GM23338 (cell line): ENCODE data around the gene OR10H1. TPM values are rescaled to one million over a fixed set of nuclear protein-coding genes. Genes with fewer than 3 reads are reported as not detected.

ENCODE experiments used
- ATAC-seq: fragments of 200-7000 bp; cut with Tn5 transposase; 3 replicates; pipeline ENCODE4 v1.9.1; 2020
- DNase-seq: peaks from one replicate; pipeline ENCODE4 v3.0.0-alpha.2; 2015; ENCODE audit warnings: low spot score
- H2AFZ ChIP-seq: fragments of 200-600 bp; sonication (generic); 2 replicates; pipeline ENCODE4 v1.8.0; 2016; ENCODE audit warnings: antibody characterized with exemption, mild to moderate bottlenecking, moderate library complexity
- H3F3A ChIP-seq: fragments of 200-600 bp; sonication (generic); replicated peaks from 2 replicates; pipeline ENCODE4 v1.8.0; 2017; ENCODE audit warnings: antibody characterized with exemption, mixed run types, low read depth
- H3K27ac ChIP-seq: fragments of 200-600 bp; sonication (generic); 2 replicates; pipeline ENCODE4 v1.6.1; 2016; ENCODE audit warnings: low read depth
- H3K27me3 ChIP-seq: fragments of 200-600 bp; sonication (generic); 2 replicates; pipeline ENCODE4 v1.8.0; 2016; ENCODE audit warnings: mild to moderate bottlenecking, mixed run types, moderate library complexity; ENCODE audit not compliant: insufficient read depth
- H3K36me3 ChIP-seq: fragments of 200-600 bp; sonication (generic); 2 replicates; pipeline ENCODE4 v1.8.0; 2016; ENCODE audit warnings: mild to moderate bottlenecking; ENCODE audit not compliant: insufficient read depth
- H3K4me1 ChIP-seq: fragments of 200-600 bp; sonication (generic); 2 replicates; pipeline ENCODE4 v1.8.0; 2016; ENCODE audit warnings: mild to moderate bottlenecking, moderate library complexity; ENCODE audit not compliant: insufficient read depth
- H3K4me2 ChIP-seq: fragments of 200-600 bp; sonication (generic); 2 replicates; pipeline ENCODE4 v1.7.1; 2017; ENCODE audit warnings: mixed run types
- H3K4me3 ChIP-seq: fragments of 200-600 bp; sonication (generic); 2 replicates; pipeline ENCODE4 v1.6.1; 2016; ENCODE audit warnings: mixed run types
- H3K79me2 ChIP-seq: fragments of 200-600 bp; sonication (generic); replicated peaks from 2 replicates; pipeline ENCODE4 v1.8.0; 2017; ENCODE audit warnings: mild to moderate bottlenecking; ENCODE audit not compliant: insufficient read depth
- H3K9me2 ChIP-seq: fragments of 200-600 bp; sonication (generic); 2 replicates; pipeline ENCODE4 v1.8.0; 2017; ENCODE audit not compliant: insufficient read depth
- H4K20me1 ChIP-seq: fragments of 200-600 bp; sonication (generic); replicated peaks from 2 replicates; pipeline ENCODE4 v1.8.0; 2017; ENCODE audit warnings: mild to moderate bottlenecking; ENCODE audit not compliant: insufficient read depth
- H3K27ac Mint-ChIP-seq: 2 replicates; pipeline ENCODE4 v1.8.0; 2020; ENCODE audit warnings: inconsistent platforms, mild to moderate bottlenecking, moderate library complexity, mixed read lengths
- H3K27me3 Mint-ChIP-seq: 3 replicates; pipeline ENCODE4 v1.8.0; 2022; ENCODE audit warnings: low read depth, mild to moderate bottlenecking, moderate library complexity, mixed read lengths, inconsistent platforms; ENCODE audit not compliant: insufficient read depth, poor library complexity
- H3K36me3 Mint-ChIP-seq: 3 replicates; pipeline ENCODE4 v1.8.0; 2021; ENCODE audit warnings: low read depth, mild to moderate bottlenecking, inconsistent platforms, moderate library complexity, mixed read lengths
- H3K4me1 Mint-ChIP-seq: 3 replicates; pipeline ENCODE4 v1.8.0; 2020; ENCODE audit warnings: mild to moderate bottlenecking, inconsistent platforms, mixed read lengths
- H3K4me3 Mint-ChIP-seq: 3 replicates; pipeline ENCODE4 v1.8.0; 2021; ENCODE audit warnings: moderate library complexity, mild to moderate bottlenecking, inconsistent platforms, mixed read lengths
- H3K9me3 Mint-ChIP-seq: 3 replicates; pipeline ENCODE4 v1.8.0; 2020; ENCODE audit warnings: moderate library complexity, mild to moderate bottlenecking, inconsistent platforms, mixed read lengths
- CREB1 ChIP-seq: fragments of 250-450 bp; sonication (Bioruptor Pico); IDR thresholded peaks from 2 replicates; pipeline ENCODE4 v1.5.0; 2020; ENCODE audit warnings: low read depth, mild to moderate bottlenecking, moderate library complexity
- EZH2 ChIP-seq: fragments of 200-600 bp; sonication (generic); IDR thresholded peaks from one replicate; pipeline ENCODE4 v1.8.0; 2017; ENCODE audit warnings: antibody characterized with exemption, mild to moderate bottlenecking, low read depth; ENCODE audit not compliant: unreplicated experiment
- EZH2phosphoT487 ChIP-seq: fragments of 200-600 bp; sonication (generic); IDR thresholded peaks from one replicate; pipeline ENCODE4 v1.8.1; 2018; ENCODE audit warnings: antibody characterized with exemption; ENCODE audit not compliant: unreplicated experiment
- JUNB ChIP-seq: IDR thresholded peaks from one replicate; pipeline ENCODE4 v1.6.1; 2016; ENCODE audit warnings: antibody characterized with exemption; ENCODE audit not compliant: unreplicated experiment
- NANOG ChIP-seq: IDR thresholded peaks from 2 replicates; pipeline ENCODE4 v1.6.1; 2016; ENCODE audit warnings: antibody characterized with exemption, borderline replicate concordance
- POLR2AphosphoS5 ChIP-seq: IDR thresholded peaks from 2 replicates; pipeline ENCODE4 v1.6.1; 2016; ENCODE audit warnings: antibody characterized with exemption, low read depth
- ZNF114 ChIP-seq: fragments of 250-450 bp; sonication (Bioruptor Pico); IDR thresholded peaks from 2 replicates; pipeline ENCODE4 v1.5.0; 2020; ENCODE audit warnings: mild to moderate bottlenecking, moderate library complexity
- ZNF331 ChIP-seq: fragments of 250-450 bp; sonication (Bioruptor Pico); IDR thresholded peaks from 2 replicates; pipeline ENCODE4 v1.5.0; 2020; ENCODE audit warnings: low read depth, mild to moderate bottlenecking, moderate library complexity
- polyA plus RNA-seq: library from polyadenylated mRNA; unstranded; fragments of >200 nt; fragmentation: Nextera tagmentation; extraction: Ambion mirVana; gene quantifications from 2 replicates; pipeline ENCODE4 v1.2.1, GENCODE V29; 2016
- total RNA-seq: library from RNA; depleted of rRNA; stranded (reverse); fragments of >200 nt; shearing (Covaris generic); gene quantifications from 2 replicates; pipeline ENCODE4 v1.2.3, GENCODE V29; 2014
- TF ChIP-seq, protein P1 (sequence below): IDR thresholded peaks from one replicate; pipeline ENCODE4 v1.6.1; 2018; ENCODE audit warnings: antibody characterized with exemption; ENCODE audit not compliant: unreplicated experiment
- TF ChIP-seq, protein P2 (sequence below): IDR thresholded peaks from 2 replicates; pipeline ENCODE4 v1.6.1; 2016; ENCODE audit warnings: antibody characterized with exemption
- TF ChIP-seq, protein P3 (sequence below), 2 experiments: fragments of 200-600 bp in 1 of 2; sonication (generic) in 1 of 2; conservative IDR thresholded peaks; 2 replicates each; pipeline versions ENCODE4 v1.5.1 to v1.6.1; 2016 to 2017; ENCODE audit warnings: antibody characterized with exemption in 2 of 2, low read depth in 2 of 2, mild to moderate bottlenecking in 2 of 2, moderate library complexity in 1 of 2

Gene OR10H1
- total and polyA plus RNA-seq, 2 experiments from 2014 or later: not detected

DNA sequence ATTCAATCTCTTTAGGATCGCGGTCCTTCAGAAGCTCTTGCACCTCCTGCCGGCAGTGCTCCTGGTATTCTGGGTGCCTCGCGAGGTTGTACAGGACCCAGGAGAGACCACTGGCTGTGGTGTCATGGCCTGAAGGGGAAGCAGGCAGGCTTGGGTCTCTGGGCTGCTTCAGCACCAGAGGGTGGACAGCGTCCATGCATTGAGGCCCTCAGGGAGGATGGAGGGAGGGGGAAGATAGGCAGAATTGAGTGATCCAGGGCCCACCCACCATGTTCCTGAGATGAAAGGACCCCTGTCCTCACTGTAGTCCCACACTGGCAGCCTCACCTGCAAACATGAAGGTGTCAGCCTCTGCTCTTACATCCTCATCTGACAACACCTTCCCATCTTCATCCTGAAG lies 45.9 kb downstream of the OR10H1 start:
- H3K4me1 ChIP-seq: no peaks in the 10 kb centered on the region
- Mint-ChIP-seq H3K9me3 (peaks cover 96% of the 10 kb centered on the region), H3K36me3 (peaks cover 47% of the 10 kb centered on the region), H3K4me3 (no peak overlapping the region), H3K4me1 (no peaks in the 10 kb centered on the region), H3K27me3 (peaks cover 5% of the 10 kb centered on the region), H3K27ac (no peak overlapping the region)
- peak; percentile 1 for DNase-seq
- no peak overlapping the region for H3K27ac ChIP-seq
- ATAC-seq: no peak
- H3K4me3 ChIP-seq: no peak overlapping the region
- no peak overlapping the region for H2AFZ ChIP-seq
- H3K36me3 ChIP-seq: no peaks in the 10 kb centered on the region
- H3K9me2 ChIP-seq: no peaks in the 10 kb centered on the region
- no peak overlapping the region for H3K4me2 ChIP-seq
- H3F3A ChIP-seq: no peaks in the 10 kb centered on the region
- no peaks in the 10 kb centered on the region for H3K79me2 ChIP-seq
- H3K27me3 ChIP-seq: no peaks in the 10 kb centered on the region
- no peak for TF ChIP-seq POLR2AphosphoS5
- TF ChIP-seq JUNB: no peak
- no peak for TF ChIP-seq EZH2phosphoT487
- TF ChIP-seq, protein P1, sequence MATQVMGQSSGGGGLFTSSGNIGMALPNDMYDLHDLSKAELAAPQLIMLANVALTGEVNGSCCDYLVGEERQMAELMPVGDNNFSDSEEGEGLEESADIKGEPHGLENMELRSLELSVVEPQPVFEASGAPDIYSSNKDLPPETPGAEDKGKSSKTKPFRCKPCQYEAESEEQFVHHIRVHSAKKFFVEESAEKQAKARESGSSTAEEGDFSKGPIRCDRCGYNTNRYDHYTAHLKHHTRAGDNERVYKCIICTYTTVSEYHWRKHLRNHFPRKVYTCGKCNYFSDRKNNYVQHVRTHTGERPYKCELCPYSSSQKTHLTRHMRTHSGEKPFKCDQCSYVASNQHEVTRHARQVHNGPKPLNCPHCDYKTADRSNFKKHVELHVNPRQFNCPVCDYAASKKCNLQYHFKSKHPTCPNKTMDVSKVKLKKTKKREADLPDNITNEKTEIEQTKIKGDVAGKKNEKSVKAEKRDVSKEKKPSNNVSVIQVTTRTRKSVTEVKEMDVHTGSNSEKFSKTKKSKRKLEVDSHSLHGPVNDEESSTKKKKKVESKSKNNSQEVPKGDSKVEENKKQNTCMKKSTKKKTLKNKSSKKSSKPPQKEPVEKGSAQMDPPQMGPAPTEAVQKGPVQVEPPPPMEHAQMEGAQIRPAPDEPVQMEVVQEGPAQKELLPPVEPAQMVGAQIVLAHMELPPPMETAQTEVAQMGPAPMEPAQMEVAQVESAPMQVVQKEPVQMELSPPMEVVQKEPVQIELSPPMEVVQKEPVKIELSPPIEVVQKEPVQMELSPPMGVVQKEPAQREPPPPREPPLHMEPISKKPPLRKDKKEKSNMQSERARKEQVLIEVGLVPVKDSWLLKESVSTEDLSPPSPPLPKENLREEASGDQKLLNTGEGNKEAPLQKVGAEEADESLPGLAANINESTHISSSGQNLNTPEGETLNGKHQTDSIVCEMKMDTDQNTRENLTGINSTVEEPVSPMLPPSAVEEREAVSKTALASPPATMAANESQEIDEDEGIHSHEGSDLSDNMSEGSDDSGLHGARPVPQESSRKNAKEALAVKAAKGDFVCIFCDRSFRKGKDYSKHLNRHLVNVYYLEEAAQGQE: peak; percentile 34
- H4K20me1 ChIP-seq: no peaks in the 10 kb centered on the region

DNA sequence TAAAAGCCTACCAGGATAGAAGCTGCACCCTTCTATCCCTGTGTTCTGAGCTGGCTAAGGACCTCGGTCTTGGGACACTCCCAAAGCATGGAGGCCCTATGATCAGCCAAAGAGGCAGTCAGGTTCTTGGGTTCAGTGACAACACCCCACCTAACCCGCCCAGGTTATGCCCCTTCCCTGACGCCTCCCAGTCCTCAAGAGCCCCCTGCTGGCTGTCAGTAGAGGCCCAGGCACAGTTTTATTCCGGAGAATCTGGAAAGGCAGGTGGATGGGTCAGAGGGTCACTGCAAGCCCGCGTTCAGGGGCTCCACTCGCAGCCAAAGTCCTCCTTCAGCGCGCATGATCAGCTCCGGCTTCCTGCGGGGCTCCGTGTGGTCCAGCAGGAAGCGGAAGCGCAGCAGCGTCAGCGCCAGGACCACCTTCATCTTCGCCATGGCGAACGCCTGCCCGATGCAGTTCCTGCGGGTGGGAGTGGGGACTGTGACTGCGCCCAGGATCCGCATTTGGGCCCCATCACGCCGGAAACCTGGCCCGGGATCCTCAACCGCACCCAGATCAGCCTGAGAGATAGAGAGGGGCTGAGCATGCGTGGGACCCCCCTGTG lies 55.4 kb downstream of the OR10H1 start:
- H3K27me3 Mint-ChIP-seq: peaks cover 2% of the 10 kb centered on the region
- DNase-seq: no peak
- TF ChIP-seq CREB1 (CRISPR knock-in tag) (no peak), NANOG (no peak), JUNB (no peak), EZH2 (no peak), ZNF114 (CRISPR knock-in tag) (no peak), EZH2phosphoT487 (no peak), ZNF331 (CRISPR knock-in tag) (no peak)
- TF ChIP-seq, protein P2, sequence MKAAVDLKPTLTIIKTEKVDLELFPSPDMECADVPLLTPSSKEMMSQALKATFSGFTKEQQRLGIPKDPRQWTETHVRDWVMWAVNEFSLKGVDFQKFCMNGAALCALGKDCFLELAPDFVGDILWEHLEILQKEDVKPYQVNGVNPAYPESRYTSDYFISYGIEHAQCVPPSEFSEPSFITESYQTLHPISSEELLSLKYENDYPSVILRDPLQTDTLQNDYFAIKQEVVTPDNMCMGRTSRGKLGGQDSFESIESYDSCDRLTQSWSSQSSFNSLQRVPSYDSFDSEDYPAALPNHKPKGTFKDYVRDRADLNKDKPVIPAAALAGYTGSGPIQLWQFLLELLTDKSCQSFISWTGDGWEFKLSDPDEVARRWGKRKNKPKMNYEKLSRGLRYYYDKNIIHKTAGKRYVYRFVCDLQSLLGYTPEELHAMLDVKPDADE: no peak
- TF ChIP-seq, protein P3, sequence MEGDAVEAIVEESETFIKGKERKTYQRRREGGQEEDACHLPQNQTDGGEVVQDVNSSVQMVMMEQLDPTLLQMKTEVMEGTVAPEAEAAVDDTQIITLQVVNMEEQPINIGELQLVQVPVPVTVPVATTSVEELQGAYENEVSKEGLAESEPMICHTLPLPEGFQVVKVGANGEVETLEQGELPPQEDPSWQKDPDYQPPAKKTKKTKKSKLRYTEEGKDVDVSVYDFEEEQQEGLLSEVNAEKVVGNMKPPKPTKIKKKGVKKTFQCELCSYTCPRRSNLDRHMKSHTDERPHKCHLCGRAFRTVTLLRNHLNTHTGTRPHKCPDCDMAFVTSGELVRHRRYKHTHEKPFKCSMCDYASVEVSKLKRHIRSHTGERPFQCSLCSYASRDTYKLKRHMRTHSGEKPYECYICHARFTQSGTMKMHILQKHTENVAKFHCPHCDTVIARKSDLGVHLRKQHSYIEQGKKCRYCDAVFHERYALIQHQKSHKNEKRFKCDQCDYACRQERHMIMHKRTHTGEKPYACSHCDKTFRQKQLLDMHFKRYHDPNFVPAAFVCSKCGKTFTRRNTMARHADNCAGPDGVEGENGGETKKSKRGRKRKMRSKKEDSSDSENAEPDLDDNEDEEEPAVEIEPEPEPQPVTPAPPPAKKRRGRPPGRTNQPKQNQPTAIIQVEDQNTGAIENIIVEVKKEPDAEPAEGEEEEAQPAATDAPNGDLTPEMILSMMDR (conservative IDR thresholded peaks at IDR 0.05; ENCODE audit: low read depth in 2 of 2): no peak

More for the DNA sequence above, 55.4 kb downstream of the OR10H1 start:
- Histone ChIP-seq H3K27ac (no peak overlapping the region), H4K20me1 (no peaks in the 10 kb centered on the region), H3K27me3 (no peaks in the 10 kb centered on the region), H3K9me2 (no peaks in the 10 kb centered on the region), H3K79me2 (no peaks in the 10 kb centered on the region), H3K36me3 (peaks cover 4% of the 10 kb centered on the region; the same call in 1 of the 2 replicates), H3K4me1 (no peaks in the 10 kb centered on the region), H3K4me3 (no peak overlapping the region), H3F3A (no peaks in the 10 kb centered on the region), H3K4me2 (no peak overlapping the region), H2AFZ (no peak overlapping the region)
- ATAC-seq: no peak
- Mint-ChIP-seq H3K4me3 (no peak overlapping the region), H3K27ac (no peak overlapping the region), H3K9me3 (peaks cover 92% of the 10 kb centered on the region), H3K36me3 (peaks cover 21% of the 10 kb centered on the region), H3K4me1 (no peaks in the 10 kb centered on the region)
